ENCODE results near the gene ABCB8.

- TF ChIP-seq ZNF571 (tag by site-specific recombination; IDR thresholded peaks at IDR 0.05): no peak
- no peak for TF ChIP-seq HOXA7 (CRISPR knock-in tag; IDR thresholded peaks at IDR 0.05; ENCODE audit: borderline replicate concordance)
- TF ChIP-seq ZNF830 (tag by site-specific recombination; IDR thresholded peaks at IDR 0.05; ENCODE audit: low read depth): no peak
- TF ChIP-seq ZNF350 (tag by site-specific recombination; IDR thresholded peaks at IDR 0.05): no peak
- TF ChIP-seq ZNF280C (tag by site-specific recombination; IDR thresholded peaks at IDR 0.05): no peak
- TF ChIP-seq ZNF274 (IDR thresholded peaks at IDR 0.05; ENCODE audit: low read length): no peak
- TF ChIP-seq ZNF274 (tag by site-specific recombination; IDR thresholded peaks at IDR 0.05; ENCODE audit: borderline replicate concordance): no peak
- no peak for TF ChIP-seq CTCF (tag by site-specific recombination; IDR thresholded peaks at IDR 0.05)
- TF ChIP-seq ZNF239 (tag by site-specific recombination; IDR thresholded peaks at IDR 0.05): no peak
- TF ChIP-seq ZNF501 (tag by site-specific recombination; IDR thresholded peaks at IDR 0.05): no peak
- no peak for TF ChIP-seq PATZ1 (tag by site-specific recombination; IDR thresholded peaks at IDR 0.05)
- no peak for TF ChIP-seq ZNF280D (tag by site-specific recombination; IDR thresholded peaks at IDR 0.05)
- TF ChIP-seq IKZF3 (tag by site-specific recombination; IDR thresholded peaks at IDR 0.05): no peak
These were observed 20.8 kb upstream of the ABCB8 start for GRCh38 chr7:151007469-151007898.

All from HEK293 (cell line).